CD4-positive, CD25-positive, alpha-beta regulatory T cell (primary cell): ENCODE measurements around the gene CSNK2B. TPM values are rescaled to one million over a fixed set of nuclear protein-coding genes. Genes with fewer than 3 reads are reported as not detected.

Experiments used
- ATAC-seq, 2 donors: fragments of 150-1000 bp; cut with Tn5 transposase; one replicate each; pipeline ENCODE4 v1.10.0; 2021; ENCODE audit warnings: low read depth in 2 of 2, moderate number of reproducible peaks in 2 of 2, moderate library complexity in 1 of 2
- DNase-seq, 3 donors: peaks; one replicate each; pipeline versions ENCODE4 v3.0.0 to v3.0.0-alpha.2; 2012 to 2022; ENCODE audit warnings: mixed read lengths in 1 of 3
- H3K27ac ChIP-seq: one replicate; pipeline ENCODE4 v1.7.0; 2013; ENCODE audit warnings: mild to moderate bottlenecking, low read length; ENCODE audit not compliant: insufficient read depth, poor library complexity, severe bottlenecking
- H3K27me3 ChIP-seq: one replicate; pipeline ENCODE4 v1.7.0; 2013; ENCODE audit warnings: low read length; ENCODE audit not compliant: control insufficient read depth, insufficient read depth
- H3K36me3 ChIP-seq: one replicate; pipeline ENCODE4 v1.7.0; 2013; ENCODE audit warnings: mild to moderate bottlenecking, low read length, moderate library complexity; ENCODE audit not compliant: control insufficient read depth, insufficient read depth
- H3K4me1 ChIP-seq: 2 replicates; pipeline ENCODE4 v1.7.0; 2013; ENCODE audit warnings: mild to moderate bottlenecking, low read length; ENCODE audit not compliant: insufficient read depth, control insufficient read depth, poor library complexity, severe bottlenecking
- H3K4me3 ChIP-seq: one replicate; pipeline ENCODE4 v1.7.0; 2013; ENCODE audit warnings: low read depth, mild to moderate bottlenecking, low read length, moderate library complexity
- H3K9me3 ChIP-seq, 2 experiments: 1 replicate in 1 of 2; 2 replicates in 1 of 2; pipeline ENCODE4 v1.7.0; 2013; ENCODE audit warnings: low read length in 2 of 2, mild to moderate bottlenecking in 1 of 2, moderate library complexity in 1 of 2; ENCODE audit not compliant: control insufficient read depth in 2 of 2
- H3K27ac Mint-ChIP-seq, 3 donors: one replicate each; pipeline ENCODE4 v1.8.0; 2020 to 2022; ENCODE audit warnings: mild to moderate bottlenecking in 3 of 3, mixed read lengths in 3 of 3, moderate library complexity in 2 of 3
- H3K27me3 Mint-ChIP-seq: one replicate; pipeline ENCODE4 v1.8.0; 2022; ENCODE audit warnings: mild to moderate bottlenecking, mixed read lengths
- H3K36me3 Mint-ChIP-seq: one replicate; pipeline ENCODE4 v1.8.0; 2020; ENCODE audit warnings: mixed read lengths
- H3K4me1 Mint-ChIP-seq, 4 donors: one replicate each; pipeline ENCODE4 v1.8.0; 2020 to 2022; ENCODE audit warnings: mixed read lengths in 4 of 4, mild to moderate bottlenecking in 1 of 4
- H3K4me3 Mint-ChIP-seq, 4 donors: one replicate each; pipeline ENCODE4 v1.8.0; 2020 to 2022; ENCODE audit warnings: mild to moderate bottlenecking in 4 of 4, mixed read lengths in 4 of 4, moderate library complexity in 3 of 4
- H3K9me3 Mint-ChIP-seq, 7 donors: one replicate each; pipeline ENCODE4 v1.8.0; 2020 to 2022; ENCODE audit warnings: mixed read lengths in 7 of 7, mild to moderate bottlenecking in 3 of 7, moderate library complexity in 2 of 7
- polyA plus RNA-seq, 4 donors: library from polyadenylated mRNA; unstranded; fragments of 300-500 nt; fragmentation: Illumina TruSeq; gene quantifications; one replicate each; pipeline ENCODE4 v1.2.3, GENCODE V29; 2021
- total RNA-seq: library from RNA; stranded (reverse); gene quantifications from one replicate; pipeline ENCODE4 v1.2.3, GENCODE V29; 2022

CSNK2B gene
- total and polyA plus RNA-seq, 5 donors from 2014 or later, result 141 to 285 (median 240) TPM

DNA sequence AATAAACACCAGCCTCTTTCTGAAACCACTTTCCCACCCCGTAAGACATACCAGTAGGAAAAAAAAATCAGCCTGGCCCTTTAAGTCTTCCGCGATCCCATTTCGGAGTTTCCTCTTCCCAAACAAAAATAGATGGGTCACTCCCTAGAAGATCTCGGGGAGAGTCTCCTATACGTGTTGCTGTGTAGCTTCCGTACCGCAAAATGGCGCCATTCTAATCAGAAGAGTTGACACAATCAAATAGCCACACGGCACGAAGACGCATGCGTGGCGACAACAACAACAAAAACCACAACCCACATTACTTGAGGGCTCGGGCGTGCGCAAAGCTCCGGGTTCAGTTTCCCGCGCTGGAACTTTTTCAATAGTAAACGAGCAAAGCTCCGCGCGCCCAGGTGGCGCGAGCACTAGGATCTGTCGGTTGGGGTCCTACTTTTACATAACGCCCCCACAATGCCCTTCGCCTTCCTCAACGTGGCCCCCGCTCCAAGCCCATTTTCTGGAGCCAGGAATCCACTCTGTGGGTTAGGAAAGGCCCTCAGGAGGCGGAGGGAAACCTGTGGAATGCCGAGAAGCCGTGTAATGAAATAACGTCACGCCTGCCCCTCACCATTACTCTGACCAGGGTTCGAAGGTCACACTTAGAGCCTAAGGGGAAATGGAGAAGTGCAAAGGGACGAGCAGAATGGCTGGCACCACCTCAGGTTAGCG, 935 bp upstream of the CSNK2B start, which contains the start of gene GPANK1:
TSS of gene GPANK1 (minus strand) at position 208 of the 711 bp plus-strand sequence. CDS start 519 bp downstream, outside the sequence.
- Mint-ChIP-seq H3K4me3 (peak within 1 kb of the TSS; percentile 92 to 98 (median 94)), H3K9me3 (no peaks in the 10 kb centered on the region), H3K4me1 (peaks cover 4 to 86% (median 52%) of the 10 kb centered on the region in 4 donors), H3K36me3 (peaks cover 31% of the 10 kb centered on the region), H3K27me3 (no peaks in the 10 kb centered on the region), H3K27ac (peak within 1 kb of the TSS; percentile 98 to 100 (median 98))
- Histone ChIP-seq H3K4me1 (peaks cover 56% of the 10 kb centered on the region), H3K9me3 (no peaks in the 10 kb centered on the region), H3K27me3 (no peaks in the 10 kb centered on the region), H3K4me3 (peak within 1 kb of the TSS; percentile 98), H3K36me3 (peaks cover 35% of the 10 kb centered on the region), H3K27ac (peak within 1 kb of the TSS; percentile 98)
- DNase-seq (peak; percentile 86 to 96 (median 92)), ATAC-seq (peak; percentile 33 to 42)

DNA sequence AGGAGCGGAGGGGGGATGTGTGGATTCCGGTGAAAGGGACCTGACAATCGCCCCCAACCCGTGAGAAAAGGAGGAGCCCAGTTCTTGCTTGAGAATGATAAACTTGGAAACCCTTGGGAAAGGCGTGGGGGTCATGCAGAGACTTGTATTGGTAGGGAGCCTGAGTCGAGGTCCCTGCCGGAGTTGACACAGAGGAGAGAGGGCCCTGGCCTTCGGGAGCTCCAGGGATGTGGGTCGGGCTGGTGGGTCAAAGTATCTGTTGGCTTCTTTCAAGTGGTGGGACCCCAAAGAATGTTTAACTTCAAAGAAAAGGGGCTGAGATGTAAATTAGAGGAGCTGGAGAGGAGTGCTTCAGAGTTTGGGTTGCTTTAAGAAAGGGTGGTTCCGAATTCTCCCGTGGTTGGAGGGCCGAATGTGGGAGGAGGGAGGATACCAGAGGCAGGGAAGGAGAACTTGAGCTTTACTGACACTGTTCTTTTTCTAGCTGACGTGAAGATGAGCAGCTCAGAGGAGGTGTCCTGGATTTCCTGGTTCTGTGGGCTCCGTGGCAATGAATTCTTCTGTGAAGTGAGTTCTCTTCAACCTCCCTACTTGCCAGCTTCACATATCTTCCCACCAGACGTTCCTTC, 571 bp downstream of the CSNK2B start:
- peaks cover 43% of the 10 kb centered on the region for H3K4me1 ChIP-seq
- H3K36me3 Mint-ChIP-seq, result peaks cover 40% of the 10 kb centered on the region
- H3K27me3 Mint-ChIP-seq, result no peaks in the 10 kb centered on the region
- no peaks in the 10 kb centered on the region for H3K9me3 Mint-ChIP-seq
- peak overlapping the region; percentile 98 to 100 (median 98) for H3K27ac Mint-ChIP-seq
- DNase-seq (no peak), ATAC-seq (no peak)
- H3K27me3 ChIP-seq, result no peaks in the 10 kb centered on the region
- peak overlapping the region; percentile 92 to 98 (median 94) for H3K4me3 Mint-ChIP-seq
- no peaks in the 10 kb centered on the region for H3K9me3 ChIP-seq
- H3K36me3 ChIP-seq, result peaks cover 50% of the 10 kb centered on the region
- peak overlapping the region; percentile 98 for H3K27ac ChIP-seq
- peaks cover 4 to 74% (median 45%) of the 10 kb centered on the region in 4 donors for H3K4me1 Mint-ChIP-seq
- H3K4me3 ChIP-seq, result peak overlapping the region; percentile 79

DNA sequence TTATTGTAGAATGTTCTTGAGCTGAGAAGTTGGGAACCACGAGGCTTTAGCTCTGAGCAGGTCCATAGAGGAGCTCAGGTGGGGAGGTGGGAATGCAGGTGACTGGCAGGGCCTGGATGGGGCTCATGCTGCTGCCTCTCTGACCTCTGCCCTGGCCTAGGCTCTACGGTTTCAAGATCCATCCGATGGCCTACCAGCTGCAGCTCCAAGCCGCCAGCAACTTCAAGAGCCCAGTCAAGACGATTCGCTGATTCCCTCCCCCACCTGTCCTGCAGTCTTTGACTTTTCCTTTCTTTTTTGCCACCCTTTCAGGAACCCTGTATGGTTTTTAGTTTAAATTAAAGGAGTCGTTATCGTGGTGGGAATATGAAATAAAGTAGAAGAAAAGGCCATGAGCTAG, 3.8 kb downstream of the CSNK2B start, which contains the start of gene LY6G5B:
TSS of gene LY6G5B (plus strand) at position 301 of the 400 bp plus-strand sequence. CDS start 975 bp downstream, outside the sequence.
- DNase-seq (no peak), ATAC-seq (no peak)
- peaks cover 4 to 43% (median 25%) of the 10 kb centered on the region in 4 donors for H3K4me1 Mint-ChIP-seq
- peaks cover 15% of the 10 kb centered on the region for H3K4me1 ChIP-seq
- H3K4me3 ChIP-seq, result no peak within 1 kb of the TSS
- H3K27ac ChIP-seq, result no peak within 1 kb of the TSS
- peak within 1 kb of the TSS in 1 of 3 donors; percentile 56 for H3K27ac Mint-ChIP-seq
- no peaks in the 10 kb centered on the region for H3K9me3 Mint-ChIP-seq
- H3K27me3 ChIP-seq, result no peaks in the 10 kb centered on the region
- peaks cover 58% of the 10 kb centered on the region for H3K36me3 ChIP-seq
- H3K36me3 Mint-ChIP-seq, result peaks cover 40% of the 10 kb centered on the region
- peak within 1 kb of the TSS in 3 of 4 donors; percentile 26 to 72 (median 47) for H3K4me3 Mint-ChIP-seq
- H3K9me3 ChIP-seq, result no peaks in the 10 kb centered on the region
- H3K27me3 Mint-ChIP-seq, result no peaks in the 10 kb centered on the region

DNA sequence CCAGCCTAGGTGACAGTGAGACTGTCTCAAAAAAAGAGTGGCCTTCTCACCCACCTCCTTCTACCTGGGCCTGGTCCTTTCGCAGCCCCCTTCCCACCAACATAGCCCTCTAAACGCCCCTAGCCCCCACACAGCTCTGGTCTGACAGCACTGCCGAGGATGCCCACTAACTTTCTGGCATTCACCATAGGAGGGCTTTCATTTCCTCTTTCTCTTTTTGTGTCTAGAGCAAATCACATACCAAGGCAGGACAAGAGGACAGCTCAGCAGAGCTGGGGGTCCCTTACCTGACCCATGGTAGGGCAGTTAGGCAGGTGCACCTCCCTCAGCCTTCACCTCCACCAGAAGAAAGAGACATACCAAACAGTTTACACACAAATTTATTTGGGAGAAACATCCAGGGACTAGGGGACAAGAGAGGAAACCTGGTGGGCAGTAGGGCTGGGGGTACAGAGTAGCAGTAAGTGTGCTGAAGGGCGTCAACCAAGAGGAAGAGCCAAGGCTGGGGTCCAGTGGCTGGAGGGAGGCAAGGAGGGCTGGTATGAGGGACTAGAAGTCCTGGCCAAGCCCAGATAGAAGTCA, 10.5 kb downstream of the CSNK2B start:
- Mint-ChIP-seq H3K4me1 (peaks cover 0 to 28% (median 14%) of the 10 kb centered on the region in 4 donors), H3K4me3 (peak overlapping the region in 1 of 4 donors; percentile 64), H3K27ac (peak overlapping the region in 2 of 3 donors; percentile 38 to 93), H3K9me3 (no peaks in the 10 kb centered on the region), H3K36me3 (peaks cover 12% of the 10 kb centered on the region), H3K27me3 (no peaks in the 10 kb centered on the region)
- H3K9me3 ChIP-seq, result no peaks in the 10 kb centered on the region
- H3K27ac ChIP-seq, result no peak overlapping the region
- ATAC-seq, result no peak
- peaks cover 12% of the 10 kb centered on the region for H3K4me1 ChIP-seq
- peaks cover 20% of the 10 kb centered on the region for H3K36me3 ChIP-seq
- DNase-seq, result no peak
- no peak overlapping the region for H3K4me3 ChIP-seq
- H3K27me3 ChIP-seq, result no peaks in the 10 kb centered on the region

DNA sequence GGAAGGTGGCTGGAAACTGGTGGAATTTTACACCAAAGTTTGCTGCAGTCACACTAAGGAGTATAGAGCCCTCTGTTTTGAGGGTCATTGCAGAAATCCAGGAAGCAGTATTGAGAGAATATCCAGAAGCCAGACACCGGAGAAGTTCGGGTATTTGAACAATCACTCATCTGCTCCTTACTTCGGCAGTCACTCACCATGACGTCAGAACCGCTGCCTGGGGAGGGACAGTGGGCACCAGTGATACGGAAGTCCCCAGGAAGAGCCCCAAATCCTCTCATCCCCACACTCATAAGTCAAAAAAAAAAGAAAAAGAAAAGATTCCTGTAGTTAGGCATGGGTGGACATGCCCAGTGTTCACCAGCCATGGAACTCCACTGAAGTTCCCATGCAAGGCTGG, 11.0 kb downstream of the CSNK2B start:
- peaks cover 16% of the 10 kb centered on the region for H3K4me1 ChIP-seq
- DNase-seq (no peak), ATAC-seq (no peak)
- H3K9me3 Mint-ChIP-seq, result no peaks in the 10 kb centered on the region
- peaks cover 12% of the 10 kb centered on the region for H3K36me3 Mint-ChIP-seq
- H3K9me3 ChIP-seq, result no peaks in the 10 kb centered on the region
- peaks cover 16% of the 10 kb centered on the region for H3K36me3 ChIP-seq
- peak overlapping the region in 1 of 4 donors; percentile 64 for H3K4me3 Mint-ChIP-seq
- peak overlapping the region in 2 of 3 donors; percentile 55 to 93 for H3K27ac Mint-ChIP-seq
- H3K27ac ChIP-seq, result no peak overlapping the region
- H3K27me3 Mint-ChIP-seq, result no peaks in the 10 kb centered on the region
- H3K4me3 ChIP-seq, result no peak overlapping the region
- H3K27me3 ChIP-seq, result no peaks in the 10 kb centered on the region
- H3K4me1 Mint-ChIP-seq, result peaks cover 0 to 33% (median 16%) of the 10 kb centered on the region in 4 donors

DNA sequence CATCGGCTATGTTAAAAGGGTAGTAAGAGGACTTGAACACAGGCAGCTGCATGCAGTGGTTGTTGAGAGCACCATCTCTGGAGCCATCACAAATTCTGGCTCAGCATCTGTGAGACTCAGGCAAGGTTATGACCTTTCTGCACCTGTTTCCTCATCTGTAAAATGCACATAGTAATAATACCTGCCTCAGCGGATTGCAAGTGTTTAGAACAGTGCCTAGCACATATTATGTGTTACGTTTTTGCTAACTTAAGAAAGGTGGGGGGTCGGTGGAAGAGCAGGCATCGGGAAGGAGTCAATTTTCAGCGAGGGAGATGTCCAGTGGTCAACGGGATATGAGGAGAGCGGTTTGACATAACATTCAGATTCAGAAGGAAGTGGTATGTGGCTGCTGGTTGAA, 12.1 kb downstream of the CSNK2B start:
- no peaks in the 10 kb centered on the region for H3K9me3 Mint-ChIP-seq
- Histone ChIP-seq H3K27ac (no peak overlapping the region), H3K4me1 (peaks cover 16% of the 10 kb centered on the region), H3K27me3 (no peaks in the 10 kb centered on the region), H3K9me3 (no peaks in the 10 kb centered on the region), H3K36me3 (peaks cover 10% of the 10 kb centered on the region), H3K4me3 (no peak overlapping the region)
- H3K27me3 Mint-ChIP-seq, result no peaks in the 10 kb centered on the region
- DNase-seq (no peak), ATAC-seq (no peak)
- peaks cover 4% of the 10 kb centered on the region for H3K36me3 Mint-ChIP-seq
- H3K4me3 Mint-ChIP-seq, result peak overlapping the region in 2 of 4 donors; percentile 44 to 72
- peaks cover 0 to 35% (median 18%) of the 10 kb centered on the region in 4 donors for H3K4me1 Mint-ChIP-seq
- peak overlapping the region in 1 of 3 donors; percentile 4 for H3K27ac Mint-ChIP-seq

DNA sequence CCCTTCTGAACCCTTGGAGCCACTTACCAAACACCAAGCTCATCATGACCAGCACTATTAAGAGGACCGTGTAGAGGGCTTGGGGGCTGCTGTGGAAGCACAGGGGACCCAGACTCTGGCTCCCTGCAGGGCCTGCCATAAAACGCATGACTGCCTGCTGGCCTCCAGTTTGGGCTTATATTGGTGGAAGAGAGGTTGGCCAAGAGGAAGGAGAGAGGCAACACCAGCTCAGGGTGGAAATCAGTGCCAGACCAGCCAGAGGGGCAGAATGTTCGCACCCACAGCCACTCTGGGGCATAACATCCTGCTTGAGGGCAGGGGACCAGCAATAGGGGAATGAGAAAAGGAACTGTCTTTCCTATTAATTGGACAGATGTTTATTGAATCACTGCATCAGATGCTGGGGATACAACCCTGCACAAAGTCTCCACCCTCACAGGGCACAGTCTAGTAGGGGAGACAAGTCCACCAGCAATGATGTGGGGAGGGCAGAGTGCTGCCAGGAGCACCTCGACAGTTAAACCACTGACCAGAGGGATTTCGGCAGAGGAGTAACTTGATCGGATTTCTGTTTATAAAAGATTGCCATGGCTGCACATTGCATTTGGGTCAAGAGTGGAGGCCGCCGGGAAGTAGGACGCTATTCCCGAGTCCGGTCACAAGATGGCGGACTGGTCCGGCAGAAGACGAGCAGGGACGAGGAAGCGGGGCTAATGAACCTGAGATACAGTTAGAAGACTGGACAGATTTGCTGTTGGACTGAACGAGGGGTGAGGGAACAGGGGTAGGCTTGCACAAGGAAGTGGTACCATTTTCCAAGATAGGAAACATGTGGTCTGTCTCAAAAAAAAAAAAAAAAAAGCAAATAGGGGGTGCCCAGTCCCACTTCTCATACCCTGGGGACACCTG, 14.6 kb downstream of the CSNK2B start, which contains the start of gene LY6G5C:
TSS of gene LY6G5C (minus strand) at position 842 of the 909 bp plus-strand sequence. CDS start at position 148, 694 bp downstream.
- Mint-ChIP-seq H3K4me1 (peaks cover 0 to 35% (median 18%) of the 10 kb centered on the region in 4 donors), H3K27me3 (no peaks in the 10 kb centered on the region), H3K27ac (peak within 1 kb of the TSS; percentile 86 to 94 (median 94)), H3K9me3 (no peaks in the 10 kb centered on the region), H3K4me3 (peak within 1 kb of the TSS; percentile 87 to 93 (median 90)), H3K36me3 (peaks cover 4% of the 10 kb centered on the region)
- Histone ChIP-seq H3K4me1 (peaks cover 16% of the 10 kb centered on the region), H3K9me3 (no peaks in the 10 kb centered on the region), H3K4me3 (peak within 1 kb of the TSS; percentile 86), H3K27ac (peak within 1 kb of the TSS; percentile 53), H3K36me3 (peaks cover 8% of the 10 kb centered on the region), H3K27me3 (no peaks in the 10 kb centered on the region)
- peak; percentile 76 to 78 for ATAC-seq
- DNase-seq, result peak; percentile 47 to 79 (median 61)
